GM18502 (cell line): ENCODE measurements around the gene UROC1.

Source experiments
- ATAC-seq: cut with Tn5 transposase; IDR thresholded peaks from one replicate; pipeline ENCODE4 v1.9.1; 2021; ENCODE audit warnings: mild to moderate bottlenecking; ENCODE audit not compliant: unreplicated experiment, poor library complexity

The UROC1 gene

DNA sequence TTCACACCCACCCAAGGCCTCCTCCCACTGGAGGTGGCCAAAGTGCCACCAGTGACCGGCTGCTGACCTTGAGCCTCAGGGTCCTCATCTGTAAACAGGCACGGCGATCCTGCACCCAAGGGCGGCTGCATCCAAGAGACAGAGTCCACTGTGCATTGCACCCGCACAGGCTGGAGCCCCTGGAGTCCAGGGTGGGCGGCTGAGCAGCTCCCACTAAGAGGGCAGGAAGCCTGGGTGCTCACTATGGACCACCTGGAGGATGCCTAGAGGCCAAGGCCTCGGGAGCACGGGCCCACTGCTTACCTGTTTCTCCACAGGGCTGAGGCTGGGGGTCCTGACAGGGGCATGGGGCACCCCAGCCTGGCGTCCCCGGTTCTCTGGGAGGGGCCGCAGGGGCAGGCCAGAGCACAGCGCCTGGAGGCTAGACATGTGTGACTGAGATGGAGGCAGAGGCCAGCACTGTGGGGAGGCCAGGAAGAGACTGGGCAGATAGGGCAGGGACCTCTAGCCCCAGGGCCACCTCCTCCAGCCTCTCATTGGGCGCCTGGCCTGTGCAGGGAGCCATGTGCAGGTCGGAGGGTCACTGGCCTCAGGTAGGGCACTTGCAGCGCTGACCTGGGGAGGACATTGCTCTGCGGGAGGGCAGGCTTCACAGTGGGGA, at the start of gene UROC1:
Gene UROC1 (minus strand): TSS at position 483 of the 661 bp plus-strand sequence. CDS start 54 bp downstream, at position 429.
- no peak for ATAC-seq

DNA sequence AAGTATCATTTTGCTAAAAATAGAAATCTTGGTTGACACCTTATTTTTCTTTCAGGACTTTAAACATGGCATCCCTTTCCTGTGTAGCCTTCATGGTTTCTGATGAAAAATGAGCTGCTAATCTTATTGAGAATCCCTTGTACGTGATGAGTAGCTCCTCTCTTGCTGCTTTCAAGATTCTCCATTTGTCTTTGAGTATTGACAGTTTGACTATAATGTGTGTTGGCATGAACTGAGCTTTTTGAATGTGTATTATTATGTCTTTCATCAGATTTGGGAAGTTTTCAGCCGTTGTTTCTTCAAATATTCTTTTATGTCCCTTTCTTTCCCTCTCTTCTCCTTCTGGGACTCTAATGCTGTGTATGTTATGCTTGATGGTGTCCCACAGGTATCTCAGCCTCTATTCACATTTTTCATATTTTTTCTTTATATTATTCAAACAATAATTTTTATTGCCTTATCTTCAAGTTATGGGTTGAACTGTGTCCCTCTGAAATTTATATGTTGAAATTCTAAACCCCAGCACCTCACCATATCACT, 45.2 kb upstream of the UROC1 start:
- no peak for ATAC-seq

DNA sequence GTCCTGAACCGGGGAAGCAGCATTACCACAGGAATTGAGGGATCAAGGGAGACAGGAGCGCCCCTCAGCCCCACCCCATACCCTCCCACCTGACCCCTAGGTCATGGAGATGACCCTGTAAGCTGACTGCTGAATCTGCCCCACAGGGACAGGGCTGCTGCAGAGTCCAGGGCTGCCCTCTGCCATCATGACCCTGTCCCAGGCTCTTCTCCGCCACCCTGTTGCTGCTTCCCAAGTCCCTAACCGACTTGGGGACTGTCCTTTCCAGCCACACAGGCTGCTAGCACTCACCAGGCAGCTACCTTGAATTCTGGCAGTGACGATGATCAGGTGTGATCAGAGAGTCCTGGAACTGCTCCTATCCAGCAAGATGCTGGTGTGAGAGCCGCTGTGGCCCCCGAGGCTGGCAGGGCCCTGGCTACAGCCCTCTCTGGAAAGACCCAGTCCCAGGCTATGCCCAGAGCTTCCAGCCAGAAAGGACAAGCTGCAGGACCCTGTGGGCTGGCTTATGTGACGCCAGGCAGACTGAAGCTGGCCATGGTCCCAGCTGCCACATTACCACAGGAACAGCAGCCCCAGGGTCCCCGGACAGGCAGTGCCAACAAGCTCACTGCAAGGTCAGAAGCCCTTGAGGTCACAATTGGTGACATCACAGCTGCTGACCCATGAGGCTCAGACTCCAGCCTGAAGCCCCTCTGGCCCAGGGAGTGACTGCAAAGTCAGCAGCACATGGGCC, 40.9 kb upstream of the UROC1 start, which contains the start of gene C3orf22:
Gene C3orf22 (minus strand): TSS at position 597 of the 736 bp plus-strand sequence. CDS start 5,542 bp downstream, outside the sequence.
- no peak for ATAC-seq

DNA sequence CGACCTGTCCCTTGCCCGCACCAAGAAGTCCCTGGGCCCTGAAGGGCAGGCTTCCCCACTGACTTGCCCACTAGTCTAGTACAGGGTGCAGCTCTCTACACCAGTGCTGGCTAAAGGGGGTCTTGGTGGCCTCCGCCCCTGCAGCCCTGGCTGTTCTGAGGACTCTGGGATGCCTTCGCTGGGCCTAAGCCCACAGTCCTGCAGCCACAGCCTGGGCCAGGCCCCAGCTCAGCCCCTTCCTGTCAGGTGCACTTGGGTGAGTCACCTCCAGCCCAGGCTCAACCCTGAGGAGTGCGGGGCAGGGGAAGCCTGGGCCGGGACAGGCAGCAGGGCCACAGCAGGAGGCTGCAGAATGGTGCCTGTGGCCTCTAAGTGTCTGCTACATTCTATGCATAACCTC, 40.2 kb upstream of the UROC1 start:
- no peak for ATAC-seq

DNA sequence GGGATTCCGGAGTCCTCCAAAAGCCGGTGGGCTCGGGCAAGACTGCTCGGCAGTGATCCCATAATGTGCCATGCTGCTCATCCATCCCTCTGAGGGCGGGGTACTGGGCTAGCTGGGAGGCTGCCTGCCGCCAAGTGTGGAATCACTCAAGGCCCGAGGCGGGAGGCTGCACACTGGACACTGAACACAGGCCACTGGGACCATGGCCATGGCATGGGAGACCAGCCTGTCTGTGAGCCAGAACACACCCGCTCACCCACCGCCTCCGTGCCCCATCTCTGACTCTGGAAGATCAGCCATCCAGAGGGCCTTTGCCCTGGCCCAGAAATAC, 39.8 kb upstream of the UROC1 start:
- ATAC-seq = no peak

DNA sequence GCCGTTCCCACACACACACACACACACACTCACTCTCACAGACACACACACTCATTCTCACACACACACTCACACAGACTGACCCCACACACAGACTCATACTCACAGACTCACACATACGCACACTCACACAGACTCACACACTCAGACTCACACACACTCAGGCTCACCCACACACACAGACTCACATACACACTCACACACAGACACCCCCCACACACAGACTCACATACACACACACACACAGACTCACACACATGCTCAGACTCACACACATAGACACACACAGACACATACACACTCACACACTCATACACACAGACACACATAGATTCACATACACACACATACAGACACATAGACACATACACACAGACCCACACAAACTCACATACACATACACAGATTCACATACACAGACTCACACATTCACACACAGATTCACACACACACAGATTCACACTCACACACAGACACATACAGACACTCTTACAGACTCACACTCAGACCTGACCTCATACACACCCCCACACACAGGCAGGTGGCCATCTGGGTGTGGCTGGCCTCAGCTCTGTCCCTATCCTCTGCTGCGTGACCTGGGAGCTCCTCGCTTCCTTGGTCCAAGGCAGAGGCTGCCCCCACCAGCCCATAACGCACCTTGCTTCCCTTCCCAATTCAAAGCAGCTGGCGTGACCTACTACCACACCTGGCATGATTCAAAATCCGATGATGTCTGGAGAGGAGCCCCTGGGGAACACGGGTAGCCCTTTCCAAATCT, 39.3 kb upstream of the UROC1 start:
- ATAC-seq = no peak

DNA sequence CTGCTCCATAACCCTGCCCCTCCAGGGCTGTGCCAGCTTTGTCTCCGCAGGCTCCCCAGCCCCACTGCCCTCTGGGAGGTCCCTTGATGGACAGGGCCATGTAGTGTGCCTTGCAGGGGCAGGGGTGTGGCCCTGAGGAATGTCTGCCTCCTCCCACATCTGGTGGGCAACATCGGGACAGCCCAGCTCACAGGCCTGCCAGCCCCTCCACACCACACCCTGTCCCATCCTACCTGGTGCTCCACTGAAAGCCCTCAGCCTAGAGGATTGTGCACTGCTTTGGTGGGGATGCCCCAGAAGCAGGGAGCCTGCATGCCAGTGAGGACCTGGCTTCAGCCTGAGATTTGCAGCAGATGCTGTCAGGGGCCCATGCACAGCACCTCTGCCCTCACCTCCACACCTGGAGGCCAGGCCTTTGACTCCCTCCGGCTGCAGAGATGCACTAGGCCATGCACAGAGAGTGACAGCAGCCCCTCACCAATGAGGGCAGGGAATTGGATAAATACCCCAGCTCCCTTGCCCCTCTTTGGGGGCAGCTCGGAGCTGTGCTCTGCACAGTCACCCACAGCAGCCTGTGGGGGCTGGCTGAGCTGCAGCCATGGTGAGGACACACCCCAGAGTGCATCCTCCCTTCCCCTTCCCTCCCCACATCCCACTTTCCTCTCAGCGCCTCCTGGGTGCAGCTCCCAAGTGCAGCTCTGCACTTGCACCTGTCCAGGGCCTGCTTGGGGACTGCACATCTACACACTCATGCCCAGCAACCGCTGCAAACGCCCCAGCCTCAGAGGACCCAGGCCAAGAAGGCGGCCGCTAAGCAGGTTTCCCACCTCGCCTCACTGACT, 38.4 kb upstream of the UROC1 start:
- no peak for ATAC-seq

DNA sequence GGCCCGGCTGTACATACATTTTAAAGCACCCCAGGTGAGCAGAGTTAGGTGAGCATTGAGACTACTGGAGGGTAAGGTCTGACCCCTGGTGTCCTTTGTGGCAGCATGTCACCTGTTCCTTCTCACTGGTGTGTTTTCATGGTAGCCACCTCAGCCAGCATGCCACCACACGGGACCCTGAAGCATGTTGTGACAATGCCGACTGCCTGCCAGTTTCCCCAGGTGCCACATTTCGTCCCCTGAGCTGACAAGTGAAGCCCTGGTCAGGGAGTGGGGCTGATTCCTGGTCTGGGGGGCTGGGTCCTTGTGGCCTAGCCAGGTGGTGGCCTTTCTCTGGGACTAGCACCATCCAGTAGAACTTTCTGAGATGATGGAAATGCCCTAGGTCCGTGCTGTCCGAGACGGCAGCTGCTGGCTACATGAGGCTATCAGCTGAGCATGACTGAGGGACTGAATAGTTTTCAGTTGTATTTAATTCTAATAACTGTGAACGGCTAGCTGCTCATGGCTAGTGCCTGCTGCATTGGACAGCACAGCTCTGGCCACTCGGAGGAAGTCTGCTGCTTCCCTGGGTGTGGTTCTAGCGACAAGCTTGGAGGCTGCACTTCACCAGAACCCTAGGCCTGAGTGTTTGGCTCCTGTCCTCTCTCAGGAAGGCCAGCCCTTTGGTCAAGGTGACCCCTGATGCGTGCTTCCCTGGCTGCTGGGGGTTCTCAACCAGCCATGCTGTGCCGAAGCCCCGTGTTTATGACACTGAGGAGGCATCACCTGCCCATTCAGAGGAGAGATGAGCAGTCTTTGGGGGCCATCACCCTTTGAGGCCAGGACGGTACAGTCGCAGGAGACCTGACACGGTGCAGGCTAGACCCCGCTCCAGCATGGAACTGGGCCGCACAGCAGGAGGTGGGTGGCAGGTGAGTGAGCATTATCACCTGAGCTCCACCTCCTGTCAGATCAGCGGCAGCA, 37.3 kb upstream of the UROC1 start:
- no peak for ATAC-seq

DNA sequence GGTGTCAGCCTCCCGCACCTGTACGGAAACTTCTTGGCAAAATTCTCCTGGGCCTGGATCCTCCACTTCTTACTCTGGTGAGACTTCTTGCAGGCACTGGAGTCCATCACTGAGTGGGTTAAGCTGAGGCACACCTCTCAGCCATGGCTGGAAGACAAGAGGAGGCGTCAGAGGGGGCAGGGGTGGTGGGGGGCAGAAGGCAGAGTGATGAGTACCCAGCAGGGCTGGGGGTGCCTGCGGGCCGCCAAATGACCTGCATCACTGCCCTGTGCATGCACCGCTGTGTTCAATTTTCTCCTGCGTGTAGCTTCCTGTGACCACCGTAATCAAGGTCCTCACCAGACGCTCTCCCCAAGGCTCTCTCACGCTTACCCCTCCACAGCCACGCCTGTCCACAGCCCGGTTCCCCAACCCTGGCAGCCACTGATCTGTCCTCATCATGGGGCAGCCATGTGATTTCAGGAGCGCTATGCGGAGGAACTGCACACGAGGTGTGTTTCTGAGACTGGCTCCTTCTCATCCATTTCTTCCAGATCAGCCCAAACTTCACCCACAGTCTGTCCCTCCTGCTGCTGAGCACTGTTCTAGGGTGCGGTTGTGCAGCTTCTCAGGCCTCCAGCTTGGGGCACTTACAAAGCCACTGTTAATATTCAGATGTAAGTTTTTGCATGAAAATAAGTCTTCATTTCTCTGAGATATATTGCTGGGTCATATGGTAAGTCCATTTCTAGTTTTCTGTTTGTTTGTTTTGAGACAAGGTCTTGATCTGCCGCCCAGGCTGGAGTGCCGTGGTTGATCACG, 35.9 kb upstream of the UROC1 start:
- ATAC-seq = no peak

DNA sequence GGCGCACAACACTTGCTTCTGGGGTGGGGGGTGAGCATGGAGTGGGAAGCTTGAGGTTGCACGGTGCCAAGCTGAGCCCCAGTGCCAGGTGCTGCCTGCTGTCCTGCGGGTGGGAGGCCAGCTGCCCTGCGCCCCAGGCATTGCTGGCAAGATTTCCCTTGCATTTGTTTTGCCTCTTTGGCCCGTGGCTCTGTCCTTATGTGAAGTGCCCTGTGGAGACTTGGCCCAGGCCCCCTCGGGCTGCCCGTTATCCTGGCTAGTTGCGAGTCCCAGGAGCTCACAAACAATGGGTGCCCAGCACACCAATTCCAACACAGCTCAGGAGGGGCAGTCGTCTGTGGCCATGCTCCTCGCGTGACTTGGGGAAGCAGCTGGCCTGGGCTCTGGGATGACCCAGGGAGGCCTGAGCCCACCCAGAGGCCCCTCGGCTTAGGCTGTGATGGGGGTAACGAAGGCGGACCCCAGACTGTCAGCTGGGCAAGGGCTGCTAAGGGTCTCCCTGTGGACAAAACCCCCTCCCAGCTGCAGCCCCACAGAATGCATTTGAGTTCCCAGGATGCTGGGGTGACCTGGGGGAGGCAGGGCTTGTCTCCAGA, 35.2 kb upstream of the UROC1 start:
- ATAC-seq = no peak

DNA sequence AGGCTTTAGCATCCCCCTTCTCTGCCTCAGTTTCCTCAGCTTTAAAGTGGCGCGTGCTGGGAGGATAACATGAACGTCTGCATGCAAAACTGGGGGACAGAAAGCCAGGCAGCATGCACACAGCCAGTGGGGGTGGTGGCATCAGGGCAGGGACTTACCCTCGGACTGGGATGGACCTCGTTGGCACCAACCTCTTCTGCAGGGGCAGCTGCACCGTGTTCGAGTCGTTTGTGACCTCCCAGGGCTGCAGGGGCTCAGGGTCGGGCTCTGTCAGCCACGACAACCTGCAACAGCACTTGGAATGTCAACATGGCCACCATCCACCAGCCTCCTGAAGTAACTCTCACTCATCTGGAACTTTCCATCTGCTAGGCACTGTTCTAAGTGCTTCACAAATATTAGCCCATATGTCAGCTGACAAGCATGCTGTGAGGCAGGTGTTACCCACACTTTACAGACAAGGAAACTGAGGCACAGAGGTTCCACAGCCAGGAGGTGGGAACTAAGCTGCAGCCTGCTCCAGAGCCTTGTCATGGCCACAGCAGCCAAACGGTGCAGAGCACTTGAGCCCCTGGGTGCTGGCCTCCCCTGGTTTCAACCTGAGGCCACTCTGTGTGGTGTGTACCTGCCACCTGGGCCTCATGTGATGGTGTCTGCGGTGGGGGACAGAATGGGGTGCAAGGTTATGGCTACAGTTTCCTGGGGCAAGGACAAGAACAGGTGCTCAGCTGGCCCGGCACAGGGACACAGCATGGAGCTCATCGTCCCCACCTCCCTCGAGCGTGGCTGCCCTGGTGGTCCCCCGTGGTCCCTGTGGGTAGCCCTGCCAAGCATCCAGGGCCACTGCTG, 34.5 kb upstream of the UROC1 start:
- ATAC-seq = no peak

DNA sequence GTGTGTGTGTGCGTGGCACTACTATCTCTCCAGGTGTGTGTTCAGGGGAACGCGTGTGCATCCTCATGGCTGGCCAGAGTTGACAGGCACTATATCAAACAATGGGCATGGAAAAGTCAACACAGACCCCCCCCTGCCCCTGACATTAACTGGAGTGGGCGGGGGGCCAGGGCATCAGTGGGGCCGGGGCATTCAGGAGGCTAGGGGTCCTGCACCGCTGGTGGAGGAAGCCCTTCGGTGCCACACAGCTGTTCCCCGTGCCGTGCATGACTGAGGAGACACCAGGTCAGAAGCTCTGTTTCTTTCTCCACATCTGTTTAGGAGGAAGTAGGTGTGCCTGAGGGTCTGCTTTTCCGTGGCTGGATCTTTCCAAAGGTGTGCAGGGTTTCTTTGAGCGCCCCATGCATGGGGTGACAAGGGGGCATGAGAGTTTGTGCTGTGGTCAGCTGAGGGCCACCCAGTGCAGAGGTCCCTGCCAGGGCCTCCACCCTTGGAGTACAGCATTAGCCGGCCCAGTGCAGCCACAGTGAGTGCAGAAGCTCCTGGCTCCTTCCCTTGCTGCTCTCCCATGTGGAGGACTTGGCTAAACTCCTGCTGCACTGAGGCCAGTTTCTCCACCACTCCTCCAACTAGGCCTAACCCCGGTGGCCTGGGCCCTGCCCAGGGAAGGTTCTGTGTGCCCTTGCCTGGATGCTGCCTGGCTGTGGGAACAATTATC, 33.7 kb upstream of the UROC1 start:
- no peak for ATAC-seq

DNA sequence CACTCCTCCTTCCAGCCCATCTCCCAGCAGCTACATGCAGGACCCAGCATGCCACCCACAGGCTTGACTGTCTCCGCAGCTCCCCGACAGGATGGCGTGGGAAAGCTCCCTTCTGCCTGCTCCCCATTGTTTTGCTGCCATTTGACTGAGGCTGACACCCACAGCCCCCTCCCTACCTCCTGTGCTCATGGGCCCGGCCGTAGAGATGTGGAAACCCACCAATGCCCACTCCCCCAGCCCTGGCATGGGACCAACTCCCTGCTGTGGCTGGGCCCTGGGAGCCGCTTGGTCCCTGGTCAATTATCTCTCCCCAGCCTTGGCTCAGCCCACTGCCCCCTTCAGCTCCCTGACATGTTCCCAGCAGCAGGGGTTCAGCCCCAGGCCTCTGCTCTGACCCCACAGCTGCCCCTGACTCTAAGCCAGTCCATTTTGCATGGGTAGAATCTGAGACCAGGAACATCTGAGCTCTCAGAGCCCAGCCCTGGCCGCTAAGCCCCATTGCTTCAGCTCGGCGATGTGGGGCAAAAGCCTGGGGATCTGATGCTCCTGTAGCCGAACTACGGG, 33.0 kb upstream of the UROC1 start:
- no peak for ATAC-seq

DNA sequence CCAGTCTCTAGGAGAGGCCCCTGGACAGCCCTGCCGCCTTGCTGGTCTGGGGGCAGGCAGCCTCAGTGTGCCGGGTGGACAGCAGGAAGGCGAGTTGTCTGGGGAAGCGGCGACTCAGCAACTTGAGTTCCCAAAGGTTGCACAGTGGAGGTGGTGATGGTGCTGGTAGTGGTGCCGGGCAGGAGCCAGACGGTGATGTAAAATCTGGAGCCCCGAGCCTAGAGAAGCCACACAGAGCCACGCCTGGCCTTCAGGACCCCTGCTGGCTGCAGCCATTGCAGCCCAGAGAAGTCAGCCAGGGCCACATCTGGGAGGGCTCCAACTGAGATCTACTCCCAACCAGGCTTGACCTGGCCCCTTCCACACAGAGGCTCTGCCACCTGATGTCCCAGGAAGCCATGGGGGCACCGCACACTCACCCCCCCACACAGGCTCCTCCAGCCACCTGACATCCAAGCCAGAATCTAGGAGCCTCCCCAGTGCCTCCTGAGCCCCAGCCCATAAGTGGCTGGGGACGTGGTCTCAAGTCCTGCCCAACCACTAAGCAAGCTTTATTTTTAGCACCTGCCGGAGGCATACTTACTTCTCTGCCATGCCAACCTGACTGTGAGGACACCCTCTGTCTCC, 32.4 kb upstream of the UROC1 start:
- ATAC-seq = no peak
